HG02981 (cell line): ENCODE results near the gene COL4A4.
A peak's percentile ranks its signal among the peaks of the same experiment; 100 is the strongest.

Experiments
- ATAC-seq: cut with Tn5 transposase; IDR thresholded peaks from one replicate; pipeline ENCODE4 v1.9.1; 2021; ENCODE audit warnings: mild to moderate bottlenecking, moderate library complexity; ENCODE audit not compliant: unreplicated experiment

COL4A4 gene

GRCh38 chr2:227035711-227036367 lies 128.2 kb downstream of the COL4A4 start:
- ATAC-seq, result no peak

- ATAC-seq, result peak; percentile 75
Observed at GRCh38 chr2:227033471-227034148, 130.4 kb downstream of the COL4A4 start.

GRCh38 chr2:227031379-227031778 lies 132.6 kb downstream of the COL4A4 start:
- no peak for ATAC-seq

GRCh38 chr2:227030789-227031188 lies 133.2 kb downstream of the COL4A4 start:
- no peak for ATAC-seq

GRCh38 chr2:227029426-227030105 lies 134.4 kb downstream of the COL4A4 start:
- ATAC-seq, result no peak

- ATAC-seq, result no peak
Observed at GRCh38 chr2:227025510-227025909, 138.5 kb downstream of the COL4A4 start.

GRCh38 chr2:227022608-227023007 lies 141.4 kb downstream of the COL4A4 start:
- ATAC-seq, result no peak

GRCh38 chr2:227020416-227020815 lies 143.6 kb downstream of the COL4A4 start:
- ATAC-seq, result no peak

- ATAC-seq, result no peak
Observed at GRCh38 chr2:227016894-227017293, 147.1 kb downstream of the COL4A4 start.

GRCh38 chr2:227013881-227014280 lies 150.1 kb downstream of the COL4A4 start:
- no peak for ATAC-seq

- no peak for ATAC-seq
Observed at GRCh38 chr2:227013330-227013729, 150.7 kb downstream of the COL4A4 start.

GRCh38 chr2:227010433-227010832 lies 153.6 kb downstream of the COL4A4 start:
- no peak for ATAC-seq

- ATAC-seq, result no peak
Observed at GRCh38 chr2:227007940-227008339, 156.1 kb downstream of the COL4A4 start.

- no peak for ATAC-seq
Observed at GRCh38 chr2:227007148-227007547, 156.9 kb downstream of the COL4A4 start.

- ATAC-seq, result no peak
Observed at GRCh38 chr2:227006189-227006897, 157.7 kb downstream of the COL4A4 start.

GRCh38 chr2:227004482-227004881 lies 159.5 kb downstream of the COL4A4 start:
- ATAC-seq, result no peak

GRCh38 chr2:227000123-227000522 lies 163.9 kb downstream of the COL4A4 start:
- ATAC-seq, result no peak

GRCh38 chr2:226999661-227000060 lies 164.3 kb downstream of the COL4A4 start:
- no peak for ATAC-seq

- no peak for ATAC-seq
Observed at GRCh38 chr2:226995625-226996041, 168.4 kb downstream of the COL4A4 start.

GRCh38 chr2:226994775-226995174 lies 169.2 kb downstream of the COL4A4 start:
- no peak for ATAC-seq

- no peak for ATAC-seq
Observed at GRCh38 chr2:226993171-226993570, 170.8 kb downstream of the COL4A4 start.
